KMS-11 (cell line): ENCODE data around the gene ACTL7B.

Experiments
- H2AFZ ChIP-seq: fragments of 200-600 bp; sonication (generic); 2 replicates; pipeline ENCODE4 v1.6.1; 2016; ENCODE audit warnings: antibody characterized with exemption, mixed run types, low read depth
- H3K27ac ChIP-seq: fragments of 200-600 bp; sonication (generic); 2 replicates; pipeline ENCODE4 v1.6.1; 2016; ENCODE audit warnings: mild to moderate bottlenecking, mixed run types
- H3K27me3 ChIP-seq: fragments of 200-600 bp; sonication (generic); 2 replicates; pipeline ENCODE4 v1.6.1; 2017; ENCODE audit warnings: mild to moderate bottlenecking, low read depth, mixed run types, moderate library complexity; ENCODE audit not compliant: insufficient read depth
- H3K36me3 ChIP-seq: fragments of 200-600 bp; sonication (generic); 2 replicates; pipeline ENCODE4 v1.6.1; 2017; ENCODE audit warnings: mild to moderate bottlenecking, mixed run types; ENCODE audit not compliant: insufficient read depth
- H3K4me1 ChIP-seq: fragments of 200-600 bp; sonication (generic); 2 replicates; pipeline ENCODE4 v1.6.1; 2016; ENCODE audit warnings: mild to moderate bottlenecking, low read depth, mixed run types; ENCODE audit not compliant: poor library complexity, severe bottlenecking
- H3K4me2 ChIP-seq: fragments of 200-600 bp; sonication (generic); 2 replicates; pipeline ENCODE4 v1.7.0; 2016; ENCODE audit warnings: mild to moderate bottlenecking, mixed run types
- H3K4me3 ChIP-seq: fragments of 200-600 bp; sonication (generic); IDR thresholded peaks from 2 replicates; pipeline ENCODE4 v1.6.1; 2017; ENCODE audit warnings: low read depth, low read length, mixed read lengths; ENCODE audit not compliant: insufficient read depth
- H3K79me2 ChIP-seq: fragments of 200-600 bp; sonication (generic); 2 replicates; pipeline ENCODE4 v1.6.1; 2016; ENCODE audit warnings: low read depth, mixed run types; ENCODE audit not compliant: insufficient read depth
- H3K9ac ChIP-seq: fragments of 200-600 bp; sonication (generic); 2 replicates; pipeline ENCODE4 v1.6.1; 2016; ENCODE audit warnings: mild to moderate bottlenecking, mixed run types
- H4K20me1 ChIP-seq: fragments of 200-600 bp; sonication (generic); 2 replicates; pipeline ENCODE4 v1.6.1; 2016; ENCODE audit warnings: mild to moderate bottlenecking, mixed run types; ENCODE audit not compliant: insufficient read depth
- TF ChIP-seq, protein P1 (sequence below): fragments of 200-600 bp; sonication (generic); conservative IDR thresholded peaks from 2 replicates; pipeline ENCODE4 v1.6.1; 2017; ENCODE audit warnings: low read depth, mild to moderate bottlenecking, antibody characterized with exemption, low read length, moderate library complexity, mixed read lengths

The ACTL7B gene

DNA sequence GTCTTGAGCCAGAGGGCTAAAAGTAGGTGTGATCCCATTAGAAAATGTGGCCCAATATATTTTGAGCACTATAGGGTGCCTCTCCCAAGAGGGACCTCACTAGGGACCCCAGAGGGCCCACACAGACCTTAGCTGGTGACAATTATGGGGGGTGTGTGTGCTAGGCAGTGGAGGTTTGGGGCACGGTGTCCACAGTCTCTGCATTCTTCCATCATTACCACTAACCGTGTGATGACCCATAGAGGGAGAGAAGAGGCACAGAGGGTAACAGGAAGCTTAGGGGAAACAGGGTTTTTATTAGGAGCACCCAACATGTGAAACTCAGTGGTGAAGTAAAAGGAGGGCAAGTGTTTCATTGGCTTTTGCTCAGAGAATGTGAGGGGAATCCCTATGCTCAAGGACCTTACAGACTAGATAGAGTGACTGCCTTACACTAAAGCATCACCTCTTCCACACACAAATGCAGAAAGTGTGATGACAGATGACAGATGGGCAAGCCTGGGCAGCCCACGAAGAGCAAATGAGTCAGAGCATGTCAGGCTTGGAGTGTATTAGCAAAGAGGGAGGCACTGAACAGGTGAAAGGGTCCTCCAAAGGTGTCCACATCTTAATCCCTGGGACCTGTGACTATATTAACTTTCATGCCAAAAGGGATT, 3.8 kb upstream of the ACTL7B start:
- no peak overlapping the region for H2AFZ ChIP-seq
- H3K4me3 ChIP-seq = no peak overlapping the region
- H3K9ac ChIP-seq = no peak overlapping the region
- TF ChIP-seq, protein P1, sequence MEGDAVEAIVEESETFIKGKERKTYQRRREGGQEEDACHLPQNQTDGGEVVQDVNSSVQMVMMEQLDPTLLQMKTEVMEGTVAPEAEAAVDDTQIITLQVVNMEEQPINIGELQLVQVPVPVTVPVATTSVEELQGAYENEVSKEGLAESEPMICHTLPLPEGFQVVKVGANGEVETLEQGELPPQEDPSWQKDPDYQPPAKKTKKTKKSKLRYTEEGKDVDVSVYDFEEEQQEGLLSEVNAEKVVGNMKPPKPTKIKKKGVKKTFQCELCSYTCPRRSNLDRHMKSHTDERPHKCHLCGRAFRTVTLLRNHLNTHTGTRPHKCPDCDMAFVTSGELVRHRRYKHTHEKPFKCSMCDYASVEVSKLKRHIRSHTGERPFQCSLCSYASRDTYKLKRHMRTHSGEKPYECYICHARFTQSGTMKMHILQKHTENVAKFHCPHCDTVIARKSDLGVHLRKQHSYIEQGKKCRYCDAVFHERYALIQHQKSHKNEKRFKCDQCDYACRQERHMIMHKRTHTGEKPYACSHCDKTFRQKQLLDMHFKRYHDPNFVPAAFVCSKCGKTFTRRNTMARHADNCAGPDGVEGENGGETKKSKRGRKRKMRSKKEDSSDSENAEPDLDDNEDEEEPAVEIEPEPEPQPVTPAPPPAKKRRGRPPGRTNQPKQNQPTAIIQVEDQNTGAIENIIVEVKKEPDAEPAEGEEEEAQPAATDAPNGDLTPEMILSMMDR = no peak
- no peaks in the 10 kb centered on the region for H3K27me3 ChIP-seq
- no peaks in the 10 kb centered on the region for H3K36me3 ChIP-seq
- H3K4me1 ChIP-seq = no peaks in the 10 kb centered on the region
- H3K27ac ChIP-seq = no peak overlapping the region
- H3K4me2 ChIP-seq = no peak overlapping the region
- no peaks in the 10 kb centered on the region for H3K79me2 ChIP-seq
- H4K20me1 ChIP-seq = no peaks in the 10 kb centered on the region

DNA sequence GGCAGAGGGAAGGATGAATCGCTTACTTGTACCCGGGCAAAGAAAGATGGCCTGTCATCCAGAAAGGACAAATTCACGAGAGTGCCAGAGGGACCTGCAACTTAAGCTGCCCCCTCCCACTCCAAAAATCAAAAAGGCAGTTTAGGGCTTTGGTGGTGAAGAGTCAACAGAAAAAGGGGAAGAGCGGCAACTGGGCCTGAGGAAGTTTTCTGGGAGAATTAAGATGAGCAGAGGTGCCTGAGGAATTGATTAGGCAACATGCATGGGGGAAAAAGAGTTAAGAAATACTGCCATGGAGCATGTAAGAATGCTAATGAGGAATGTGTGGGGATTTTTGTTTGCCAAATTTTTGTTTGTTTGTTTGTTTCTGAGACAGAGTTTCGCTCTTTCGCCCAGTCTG, 1.8 kb upstream of the ACTL7B start:
- no peaks in the 10 kb centered on the region for H3K36me3 ChIP-seq
- no peak overlapping the region for H3K4me3 ChIP-seq
- H3K27ac ChIP-seq = no peak overlapping the region
- no peaks in the 10 kb centered on the region for H3K4me1 ChIP-seq
- no peaks in the 10 kb centered on the region for H3K27me3 ChIP-seq
- no peak overlapping the region for H2AFZ ChIP-seq
- H3K79me2 ChIP-seq = no peaks in the 10 kb centered on the region
- TF ChIP-seq, protein P1 = no peak
- no peaks in the 10 kb centered on the region for H4K20me1 ChIP-seq
- H3K9ac ChIP-seq = no peak overlapping the region
- H3K4me2 ChIP-seq = no peak overlapping the region

DNA sequence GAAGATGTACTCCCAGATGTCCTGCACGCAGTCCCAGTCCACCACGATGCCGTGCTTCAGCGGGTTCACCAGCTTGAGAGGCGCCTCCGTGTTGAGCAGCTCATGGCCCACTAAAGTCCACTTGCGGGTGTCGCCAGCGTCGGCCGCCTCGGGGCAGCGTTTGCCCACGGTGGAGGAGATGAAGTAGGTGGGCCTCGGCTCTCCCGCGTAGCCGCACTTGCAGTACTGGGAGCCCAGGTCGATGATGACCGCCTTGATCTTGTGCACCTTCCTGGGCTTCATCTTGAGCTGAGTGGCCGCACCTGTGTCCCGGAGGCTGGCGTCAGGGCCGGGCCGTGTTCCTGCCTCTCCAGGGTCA, 278 bp downstream of the ACTL7B start:
- Histone ChIP-seq H3K27me3 (no peaks in the 10 kb centered on the region), H3K4me3 (no peak overlapping the region)

DNA sequence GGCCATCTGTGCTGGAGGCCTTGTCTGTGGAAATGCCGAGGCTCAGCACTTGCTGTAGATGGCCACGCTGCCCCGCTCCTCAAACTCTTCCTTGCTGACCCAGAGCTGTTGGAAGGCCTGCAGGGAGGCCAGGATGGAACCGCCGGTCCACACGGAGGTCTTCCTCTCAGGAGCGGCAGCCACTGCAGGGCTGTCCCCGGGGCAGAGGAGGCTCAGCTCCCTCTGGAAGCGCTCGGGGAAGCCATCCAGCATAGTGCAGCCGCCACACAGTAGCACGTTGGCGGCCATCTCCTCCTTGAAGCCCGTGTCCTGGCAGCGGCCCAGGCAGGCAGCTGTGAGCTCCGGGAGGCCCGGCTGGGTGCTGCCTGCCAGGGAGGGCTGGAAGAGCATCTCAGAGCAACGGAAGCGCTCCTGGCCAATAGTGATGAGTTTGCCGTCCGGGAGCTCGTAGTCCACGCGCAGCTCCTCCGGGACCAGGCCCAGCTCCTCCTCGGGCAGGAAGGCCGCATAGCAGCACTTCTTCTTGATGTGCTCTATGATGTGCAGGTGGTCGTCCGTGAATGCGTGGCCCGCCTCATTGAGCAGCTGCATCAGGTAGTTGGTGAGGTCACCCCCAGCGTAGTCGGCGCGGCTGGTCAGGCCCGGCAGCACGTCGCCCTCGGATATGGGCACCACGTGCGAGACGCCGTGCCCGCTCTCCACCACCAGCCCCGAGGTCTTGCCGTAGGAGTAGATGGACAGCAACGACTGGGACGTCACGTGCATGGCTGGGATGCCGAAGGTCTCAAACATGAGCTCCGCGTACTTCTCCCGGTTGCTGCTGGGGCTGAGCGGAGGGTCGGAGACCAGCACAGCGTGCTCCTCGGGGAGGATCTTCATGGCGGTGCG, 901 bp downstream of the ACTL7B start:
- Histone ChIP-seq H3K4me1 (no peaks in the 10 kb centered on the region), H3K27me3 (no peaks in the 10 kb centered on the region), H3K4me3 (no peak overlapping the region), H3K27ac (no peak overlapping the region), H3K9ac (no peak overlapping the region), H4K20me1 (no peaks in the 10 kb centered on the region), H2AFZ (no peak overlapping the region), H3K79me2 (no peaks in the 10 kb centered on the region), H3K36me3 (no peaks in the 10 kb centered on the region), H3K4me2 (no peak overlapping the region)
- TF ChIP-seq, protein P1 = no peak

More for the DNA sequence above, 278 bp downstream of the ACTL7B start:
- Histone ChIP-seq H3K79me2 (no peaks in the 10 kb centered on the region), H2AFZ (no peak overlapping the region), H3K27ac (no peak overlapping the region), H4K20me1 (no peaks in the 10 kb centered on the region), H3K4me2 (no peak overlapping the region), H3K9ac (no peak overlapping the region), H3K36me3 (no peaks in the 10 kb centered on the region), H3K4me1 (no peaks in the 10 kb centered on the region)
- TF ChIP-seq, protein P1 = no peak
